Duodenal mucosa (tissue), 2 donors: ENCODE results near the gene JAK2.

Source experiments
- H3K27ac ChIP-seq: one replicate; pipeline ENCODE4 v1.7.0; 2013; ENCODE audit warnings: low read depth, low read length
- H3K27me3 ChIP-seq, 2 donors: one replicate each; pipeline ENCODE4 v1.7.0; 2013; ENCODE audit warnings: low read length in 2 of 2, control low read depth in 1 of 2; ENCODE audit not compliant: insufficient read depth in 2 of 2, control insufficient read depth in 1 of 2
- H3K36me3 ChIP-seq, 2 donors: one replicate each; pipeline ENCODE4 v1.7.0; 2013; ENCODE audit warnings: low read length in 2 of 2, control low read depth in 1 of 2; ENCODE audit not compliant: insufficient read depth in 2 of 2, control insufficient read depth in 1 of 2
- H3K4me1 ChIP-seq, 2 donors: one replicate each; pipeline ENCODE4 v1.7.0; 2013; ENCODE audit warnings: low read length in 2 of 2, control low read depth in 1 of 2; ENCODE audit not compliant: insufficient read depth in 2 of 2, control insufficient read depth in 1 of 2
- H3K4me3 ChIP-seq, 2 donors: one replicate each; pipeline ENCODE4 v1.7.0; 2013; ENCODE audit warnings: low read length in 2 of 2, low read depth in 1 of 2
- H3K9ac ChIP-seq, 2 donors: one replicate each; pipeline ENCODE4 v1.7.0; 2013; ENCODE audit warnings: low read length in 2 of 2, low read depth in 1 of 2
- H3K9me3 ChIP-seq, 2 donors: one replicate each; pipeline ENCODE4 v1.7.0; 2013; ENCODE audit warnings: low read length in 2 of 2, control low read depth in 1 of 2; ENCODE audit not compliant: control insufficient read depth in 1 of 2

Gene JAK2

DNA sequence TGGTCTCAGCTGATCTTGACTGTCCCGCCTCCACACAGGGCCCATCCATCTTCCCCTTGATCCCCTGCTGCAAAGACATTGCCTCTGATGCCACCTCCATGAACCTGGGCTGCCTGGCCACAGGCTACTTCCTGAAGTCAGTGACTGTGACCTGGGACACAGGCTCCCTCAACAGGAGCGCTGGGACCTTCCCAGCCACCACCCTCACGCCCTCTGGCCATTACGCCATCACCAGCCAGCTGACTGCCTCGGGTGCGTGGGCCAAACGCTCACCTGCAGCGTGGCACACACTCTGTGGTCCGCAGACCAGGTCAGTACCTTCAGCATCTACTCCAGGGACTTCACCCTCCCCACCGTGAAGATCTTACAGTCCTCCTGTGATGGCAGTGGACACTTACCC, 128.5 kb downstream of the JAK2 start:
- Histone ChIP-seq H3K9ac (no peak overlapping the region), H3K27me3 (no peaks in the 10 kb centered on the region), H3K36me3 (peaks cover 26 to 40% of the 10 kb centered on the region in 2 donors)

DNA sequence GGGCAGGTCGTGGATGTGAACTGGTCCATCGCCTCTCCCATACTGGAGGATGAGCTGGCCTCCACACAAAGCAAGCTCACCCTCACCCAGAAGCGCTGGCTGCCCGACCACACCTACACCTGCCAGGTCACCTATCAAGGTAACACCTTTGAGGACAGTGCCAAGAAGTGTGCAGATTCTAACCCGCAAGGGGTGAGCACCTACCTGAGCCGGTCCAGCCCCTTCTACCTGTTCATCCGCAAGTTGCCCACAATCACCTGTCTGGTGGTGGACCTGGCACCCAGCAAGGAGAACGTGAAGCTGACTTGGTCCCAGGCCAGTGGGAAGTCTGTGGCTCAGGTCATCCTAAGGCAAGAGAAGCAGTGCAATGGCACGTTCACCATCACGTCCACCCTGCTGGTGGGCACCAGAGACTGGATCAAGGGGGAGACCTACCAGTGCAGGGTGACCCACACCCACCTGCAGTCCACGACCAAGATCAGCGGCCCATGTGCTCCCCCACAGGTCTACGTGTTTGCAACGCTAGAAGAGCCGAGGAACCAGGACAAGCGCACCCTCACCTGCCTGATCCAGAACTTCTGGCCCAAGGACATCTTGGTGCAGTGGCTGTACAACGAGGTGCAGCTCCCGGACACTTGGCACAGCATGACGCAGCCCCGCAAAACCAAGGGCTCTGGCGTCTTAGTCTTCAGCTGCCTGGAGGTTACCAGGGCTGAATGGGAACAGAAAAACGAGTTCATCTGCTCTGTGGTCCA, 129.1 kb downstream of the JAK2 start:
- Histone ChIP-seq H3K27ac (no peak overlapping the region), H3K36me3 (peaks cover 26 to 40% of the 10 kb centered on the region in 2 donors), H3K9me3 (peaks cover 0 to 7% of the 10 kb centered on the region in 2 donors), H3K9ac (no peak overlapping the region), H3K4me3 (no peak overlapping the region), H3K27me3 (no peaks in the 10 kb centered on the region), H3K4me1 (no peaks in the 10 kb centered on the region)

More for the DNA sequence above, 128.5 kb downstream of the JAK2 start:
- Histone ChIP-seq H3K4me1 (no peaks in the 10 kb centered on the region), H3K9me3 (peaks cover 0 to 7% of the 10 kb centered on the region in 2 donors), H3K4me3 (no peak overlapping the region), H3K27ac (no peak overlapping the region)

DNA sequence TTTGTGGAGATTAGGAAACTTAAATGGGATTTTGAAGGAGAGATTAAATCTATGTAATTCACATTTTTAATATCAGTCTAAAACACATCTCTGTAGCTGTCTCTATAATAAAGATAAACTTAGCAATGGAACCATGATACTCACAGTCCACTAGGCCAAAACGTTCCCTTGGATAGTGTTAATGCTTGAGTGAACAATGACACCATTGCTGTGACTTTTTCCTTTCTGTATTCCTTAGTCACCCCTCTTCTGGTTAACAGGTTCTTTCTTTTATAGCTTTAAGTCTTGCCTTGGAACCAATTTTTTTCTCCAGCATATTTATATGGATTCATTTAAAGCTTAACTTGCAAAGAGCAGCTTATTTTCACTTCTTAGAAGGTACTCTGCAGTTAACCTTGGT, 137.0 kb downstream of the JAK2 start:
- Histone ChIP-seq H3K9me3 (no peaks in the 10 kb centered on the region), H3K27me3 (no peaks in the 10 kb centered on the region), H3K4me1 (no peaks in the 10 kb centered on the region), H3K4me3 (no peak overlapping the region), H3K36me3 (peaks cover 8 to 14% of the 10 kb centered on the region in 2 donors), H3K9ac (no peak overlapping the region), H3K27ac (no peak overlapping the region)

DNA sequence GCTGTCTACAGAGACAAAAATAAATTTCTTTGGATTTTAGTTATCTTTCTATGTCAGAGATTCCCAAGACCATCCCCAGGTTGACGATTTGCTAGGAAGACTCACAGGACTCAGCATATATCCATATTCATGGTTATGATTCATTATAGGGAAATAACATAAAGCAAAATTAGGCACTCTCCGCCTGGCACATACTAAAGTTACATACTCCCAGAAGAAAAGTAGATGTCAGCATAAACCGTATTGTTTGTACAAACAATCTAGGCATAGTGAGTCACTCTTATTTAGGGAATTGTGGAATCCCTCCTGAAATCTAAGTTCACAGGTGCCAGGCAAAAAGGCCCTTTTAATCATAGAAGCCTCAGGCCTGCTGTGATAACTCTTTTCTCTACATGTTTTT, 137.4 kb downstream of the JAK2 start:
- no peak overlapping the region for H3K27ac ChIP-seq
- no peak overlapping the region for H3K4me3 ChIP-seq
- peaks cover 8 to 14% of the 10 kb centered on the region in 2 donors for H3K36me3 ChIP-seq
- H3K9ac ChIP-seq: no peak overlapping the region
- H3K27me3 ChIP-seq: no peaks in the 10 kb centered on the region
- H3K9me3 ChIP-seq: no peaks in the 10 kb centered on the region
- H3K4me1 ChIP-seq: no peaks in the 10 kb centered on the region

DNA sequence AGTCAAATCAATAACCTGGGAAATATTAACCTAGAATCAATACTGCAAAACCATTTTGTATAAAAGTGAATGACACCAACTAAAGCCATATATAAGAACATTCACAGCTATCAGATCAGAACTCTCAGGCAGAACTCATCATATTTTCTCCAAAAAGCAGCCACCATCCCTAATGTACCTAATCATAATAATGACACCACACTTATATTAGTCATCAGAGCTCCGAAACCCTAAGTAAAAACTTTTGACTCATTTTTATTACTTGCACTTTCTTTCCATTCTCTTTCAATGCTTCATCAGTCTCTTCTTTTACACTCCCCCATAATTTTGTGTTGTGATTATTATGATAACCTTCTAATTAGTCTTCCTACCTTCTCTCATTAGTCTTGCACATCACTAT, 155.1 kb downstream of the JAK2 start:
- Histone ChIP-seq H3K27me3 (no peaks in the 10 kb centered on the region), H3K4me1 (no peaks in the 10 kb centered on the region), H3K9me3 (peaks cover 2 to 10% of the 10 kb centered on the region in 2 donors)

DNA sequence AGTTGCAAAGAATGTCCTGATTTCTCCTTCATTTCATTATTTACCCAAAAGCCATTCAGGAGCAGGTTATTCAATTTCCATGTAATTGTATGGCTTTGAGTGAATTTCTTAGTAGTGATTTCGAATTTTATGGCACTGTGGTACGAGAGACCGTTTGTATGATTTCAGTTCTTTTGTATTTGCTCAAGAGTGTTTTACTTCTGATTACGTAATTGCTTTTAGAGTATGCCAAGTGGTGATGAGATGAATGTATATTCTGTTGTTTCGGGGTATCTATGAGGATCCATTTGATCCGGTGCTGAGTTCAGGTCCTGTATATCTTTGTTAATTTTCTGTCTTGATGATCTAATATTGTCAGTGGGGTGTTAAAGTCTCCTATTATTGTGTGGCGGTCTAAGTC, 159.1 kb downstream of the JAK2 start:
- H3K4me1 ChIP-seq: no peaks in the 10 kb centered on the region
- no peaks in the 10 kb centered on the region for H3K27me3 ChIP-seq
- H3K9ac ChIP-seq: no peak overlapping the region
- peaks cover 13% of the 10 kb centered on the region in 2 donors for H3K36me3 ChIP-seq
- no peak overlapping the region for H3K4me3 ChIP-seq
- no peak overlapping the region for H3K27ac ChIP-seq
- peaks cover 2 to 5% of the 10 kb centered on the region in 2 donors for H3K9me3 ChIP-seq

More for the DNA sequence above, 155.1 kb downstream of the JAK2 start:
- Histone ChIP-seq H3K9ac (no peak overlapping the region), H3K4me3 (no peak overlapping the region), H3K36me3 (peaks cover 0 to 2% of the 10 kb centered on the region in 2 donors), H3K27ac (no peak overlapping the region)

DNA sequence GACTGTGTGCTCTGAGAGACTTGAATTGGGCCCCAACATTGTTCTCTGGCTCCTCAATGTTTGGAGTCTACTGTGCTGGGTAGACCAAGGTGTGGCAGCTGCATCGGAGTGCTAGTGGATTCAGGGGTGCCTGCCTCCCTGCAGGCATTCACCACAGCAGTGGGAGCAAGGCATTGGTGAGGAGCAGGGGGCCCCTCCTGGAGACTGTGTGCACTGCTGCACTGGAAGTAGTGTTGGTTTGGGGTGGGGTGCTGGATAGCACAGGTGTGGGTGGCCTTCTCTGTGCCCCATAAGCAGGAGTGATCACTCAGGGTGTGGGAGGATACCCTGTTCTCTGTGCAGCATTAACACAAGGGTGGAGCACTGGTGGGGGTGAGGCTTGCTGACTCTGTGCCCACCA, 161.2 kb downstream of the JAK2 start:
- Histone ChIP-seq H3K36me3 (peaks cover 13% of the 10 kb centered on the region in 2 donors), H3K27me3 (no peaks in the 10 kb centered on the region), H3K4me3 (no peak overlapping the region), H3K27ac (no peak overlapping the region), H3K4me1 (no peaks in the 10 kb centered on the region), H3K9ac (no peak overlapping the region), H3K9me3 (peaks cover 2 to 9% of the 10 kb centered on the region in 2 donors)
